SK-N-SH (cell line): Measurements from ENCODE around the gene ASXL3. TPM values are rescaled to one million over a fixed set of nuclear protein-coding genes. Genes with fewer than 3 reads are reported as not detected.

Source experiments
- CTCF ChIA-PET: fragments of 300-600, 350-600 bp; formaldehyde crosslinking; extraction: SDS; loops from one replicate; lab custom pipeline; 2021; lab: Yijun Ruan, JAX
- POLR2A ChIA-PET: fragments of 350-600 bp; sonication (Branson Sonifier 250); formaldehyde crosslinking; extraction: SDS; loops from one replicate; lab custom pipeline; 2020; ENCODE audit warnings: antibody characterized with exemption, inconsistent platforms; lab: Yijun Ruan, JAX
- DNase-seq: peaks from one replicate; pipeline ENCODE4 v3.0.0; 2012
- H2AFZ ChIP-seq: fragments of 200-600 bp; sonication (generic); 2 replicates; pipeline ENCODE4 v1.8.1; 2016; ENCODE audit warnings: antibody characterized with exemption, mild to moderate bottlenecking, low read depth
- H3F3A ChIP-seq: fragments of 200-600 bp; sonication (generic); replicated peaks from 2 replicates; pipeline ENCODE3; 2016; ENCODE audit warnings: antibody characterized with exemption, mild to moderate bottlenecking; ENCODE audit not compliant: insufficient read depth
- H3K27ac ChIP-seq, 2 experiments: fragments of 200-500 bp in 1 of 2; fragments of 200-600 bp in 1 of 2; sonication (Bioruptor generic) in 1 of 2; sonication (generic), shearing (Covaris generic) in 1 of 2; 2 replicates each; pipeline versions ENCODE4 v1.5.1 to v1.6.1; 2014 to 2016; ENCODE audit warnings: low read depth in 2 of 2, inconsistent platforms in 1 of 2, low read length in 1 of 2, mild to moderate bottlenecking in 1 of 2, mixed read lengths in 1 of 2
- H3K27me3 ChIP-seq: fragments of 200-600 bp; sonication (generic), shearing (Covaris generic); 2 replicates; pipeline ENCODE4 v1.6.1; 2016; ENCODE audit warnings: mixed run types; ENCODE audit not compliant: insufficient read depth
- H3K36me3 ChIP-seq, 2 experiments: fragments of 200-500 bp in 1 of 2; fragments of 200-600 bp in 1 of 2; sonication (Bioruptor generic) in 1 of 2; sonication (generic) in 1 of 2; replicated peaks in 1 of 2; 2 replicates each; pipeline versions ENCODE3 to v1.5.1; 2014 to 2016; ENCODE audit warnings: low read length in 1 of 2, mild to moderate bottlenecking in 1 of 2; ENCODE audit not compliant: insufficient read depth in 2 of 2, control insufficient read depth in 1 of 2
- H3K4me1 ChIP-seq, 2 experiments: fragments of 200-500 bp in 1 of 2; fragments of 200-600 bp in 1 of 2; sonication (Bioruptor generic) in 1 of 2; sonication (generic), shearing (Covaris generic) in 1 of 2; 2 replicates each; pipeline versions ENCODE4 v1.5.1 to v1.6.1; 2014 to 2016; ENCODE audit warnings: low read depth in 1 of 2, low read length in 1 of 2, mixed run types in 1 of 2; ENCODE audit not compliant: insufficient read depth in 2 of 2, control insufficient read depth in 1 of 2
- H3K4me2 ChIP-seq: fragments of 200-600 bp; sonication (generic), shearing (Covaris generic); 2 replicates; pipeline ENCODE4 v1.6.1; 2017; ENCODE audit warnings: mixed run types
- H3K4me3 ChIP-seq, 2 experiments: fragments of 200-500 bp in 1 of 2; fragments of 200-600 bp in 1 of 2; sonication (Bioruptor generic) in 1 of 2; sonication (generic), shearing (Covaris generic) in 1 of 2; 2 replicates each; pipeline versions ENCODE4 v1.5.1 to v1.8.1; 2014 to 2016; ENCODE audit warnings: low read depth in 2 of 2, inconsistent platforms in 1 of 2, low read length in 1 of 2, mild to moderate bottlenecking in 1 of 2, mixed read lengths in 1 of 2, moderate library complexity in 1 of 2
- H3K79me2 ChIP-seq: fragments of 200-600 bp; sonication (generic); 2 replicates; pipeline ENCODE4 v1.8.1; 2017; ENCODE audit warnings: mild to moderate bottlenecking; ENCODE audit not compliant: insufficient read depth
- H3K9ac ChIP-seq: fragments of 200-600 bp; sonication (generic); 2 replicates; pipeline ENCODE4 v1.6.1; 2017; ENCODE audit warnings: mixed run types
- H3K9me2 ChIP-seq: fragments of 200-600 bp; sonication (generic); 2 replicates; pipeline ENCODE4 v1.6.1; 2017; ENCODE audit warnings: mixed run types
- H3K9me3 ChIP-seq: fragments of 200-600 bp; sonication (generic); 2 replicates; pipeline ENCODE4 v1.6.1; 2017; ENCODE audit warnings: mixed run types, mild to moderate bottlenecking, moderate library complexity
- H4K20me1 ChIP-seq: fragments of 200-600 bp; sonication (generic); 2 replicates; pipeline ENCODE4 v1.6.1; 2017; ENCODE audit warnings: mild to moderate bottlenecking, mixed run types; ENCODE audit not compliant: insufficient read depth
- EZH2phosphoT487 ChIP-seq: fragments of 200-600 bp; sonication (generic); IDR thresholded peaks from 2 replicates; pipeline ENCODE4 v1.6.1; 2017; ENCODE audit warnings: low read depth, mixed run types, mild to moderate bottlenecking, antibody characterized with exemption, moderate library complexity, borderline replicate concordance
- FOSL2 ChIP-seq: IDR thresholded peaks from 2 replicates; pipeline ENCODE4 v1.4.0; 2012; ENCODE audit warnings: low read depth, mild to moderate bottlenecking, moderate library complexity, borderline replicate concordance
- GABPA ChIP-seq: IDR thresholded peaks from 2 replicates; pipeline ENCODE4 v1.4.0; 2012; ENCODE audit warnings: low read depth, mild to moderate bottlenecking
- GATA2 ChIP-seq: sonication (generic); formaldehyde crosslinking; IDR thresholded peaks from 2 replicates; pipeline ENCODE4 v1.5.0; 2020; ENCODE audit warnings: mild to moderate bottlenecking, missing genetic modification reagents
- JUND ChIP-seq: IDR thresholded peaks from 2 replicates; pipeline ENCODE4 v1.4.0; 2012
- NFIC ChIP-seq: IDR thresholded peaks from 2 replicates; pipeline ENCODE4 v1.4.0; 2012; ENCODE audit warnings: borderline replicate concordance
- POLR2AphosphoS5 ChIP-seq: IDR thresholded peaks from 2 replicates; pipeline ENCODE4 v1.6.1; 2012; ENCODE audit warnings: low read depth, low read length
- SIN3A ChIP-seq: IDR thresholded peaks from 2 replicates; pipeline ENCODE4 v1.6.1; 2012; ENCODE audit warnings: low read depth, mild to moderate bottlenecking, low read length, moderate library complexity, borderline replicate concordance
- SMC3 ChIP-seq: IDR thresholded peaks from 2 replicates; pipeline ENCODE4 v1.6.1; 2012; ENCODE audit warnings: low read depth, low read length, improper control_type of control experiment
- WGBS: methylation state at CpG from one replicate; pipeline ENCODE4 v1.1.6; 2017; ENCODE audit warnings: low lambda C conversion rate; 5-methylcytosine and 5-hydroxymethylcytosine counted together
- polyA plus RNA-seq, 3 experiments: library from polyadenylated mRNA; depleted of rRNA; stranded (reverse); fragments of >200 nt; gene quantifications; 2 replicates each; pipeline ENCODE4 v1.2.3, GENCODE V29; 2012
- TF ChIP-seq, protein P1 (sequence below): IDR thresholded peaks from 2 replicates; pipeline ENCODE4 v1.4.0; 2012; ENCODE audit warnings: low read depth
- TF ChIP-seq, protein P2 (sequence below): IDR thresholded peaks from 2 replicates; pipeline ENCODE4; 2012
- TF ChIP-seq, protein P3 (sequence below): fragments of 150-350 bp; IDR thresholded peaks from 2 replicates; pipeline ENCODE4 v1.6.1; 2016; ENCODE audit warnings: mild to moderate bottlenecking, low read depth, low read length
- TF ChIP-seq, protein P4 (sequence below): fragments of 150-350 bp; IDR thresholded peaks from 2 replicates; pipeline ENCODE4 v1.6.1; 2017; ENCODE audit warnings: antibody characterized with exemption, low read length, low read depth, borderline replicate concordance
- TF ChIP-seq, protein P5 (sequence below): fragments of 200-600 bp; sonication (generic); IDR thresholded peaks from 2 replicates; pipeline ENCODE4 v1.6.1; 2017; ENCODE audit warnings: antibody characterized with exemption, mild to moderate bottlenecking, moderate library complexity

Gene ASXL3
- polyA plus RNA-seq, 1 of the 3 experiments (the other 2 are of a cell fraction), result not detected

DNA sequence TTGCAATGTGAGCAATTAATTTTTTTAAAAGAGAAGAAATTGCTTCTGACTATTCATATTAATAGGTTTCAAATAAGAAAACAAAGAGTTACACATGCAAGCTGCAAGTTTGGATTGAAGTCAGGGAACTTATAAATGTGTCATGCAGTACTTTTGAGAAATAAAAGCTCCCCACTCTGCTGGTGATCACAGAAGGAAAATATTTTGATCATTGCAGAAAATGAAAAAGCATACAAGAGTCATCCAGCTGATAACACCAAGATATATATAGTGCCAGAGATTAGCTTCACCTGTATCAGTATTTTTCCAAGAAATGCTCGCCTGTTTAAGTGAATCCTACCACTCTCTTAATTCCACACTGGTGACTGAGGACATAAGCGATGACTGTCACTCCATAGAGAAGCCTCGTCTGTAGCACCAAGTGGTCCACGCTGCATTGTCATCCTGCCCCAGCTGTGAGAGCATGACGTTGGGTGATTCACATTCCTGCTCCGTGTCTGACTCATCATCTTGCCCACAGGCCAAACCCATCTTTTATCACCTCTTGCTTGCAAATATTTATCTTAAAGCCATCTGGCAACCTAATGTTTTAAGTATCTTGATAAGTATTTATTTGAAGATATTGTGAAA, 178.0 kb downstream of the ASXL3 start:
- no peak overlapping the region for H3K27ac ChIP-seq
- H3K4me1 ChIP-seq, result no peaks in the 10 kb centered on the region; a peak in 2 of 4 replicates
- H4K20me1 ChIP-seq, result no peaks in the 10 kb centered on the region
- no peak overlapping the region for H3K4me3 ChIP-seq
- H3K9me3 ChIP-seq, result no peaks in the 10 kb centered on the region
- WGBS, result 16% methylated on average over 6 of the region's 6 CpGs
- H3K9ac ChIP-seq, result no peak overlapping the region
- TF ChIP-seq JUND, result 0 out of 2 replicates have a peak, but pooled peaks have one; percentile 8
- no peak for TF ChIP-seq NFIC
- TF ChIP-seq, protein P1, sequence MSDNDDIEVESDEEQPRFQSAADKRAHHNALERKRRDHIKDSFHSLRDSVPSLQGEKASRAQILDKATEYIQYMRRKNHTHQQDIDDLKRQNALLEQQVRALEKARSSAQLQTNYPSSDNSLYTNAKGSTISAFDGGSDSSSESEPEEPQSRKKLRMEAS, result 0 out of 2 replicates have a peak, but pooled peaks have one; percentile 28
- TF ChIP-seq POLR2AphosphoS5, result no peak
- peak; percentile 8; the same call in 1 of the 2 replicates for TF ChIP-seq FOSL2
- H3K79me2 ChIP-seq, result no peaks in the 10 kb centered on the region
- CTCF ChIA-PET, result interaction anchor here (1.4 kb wide), 1 partner anchor 366 kb away, joined by 4 read pairs; no protein-coding TSS in a partner anchor
- H2AFZ ChIP-seq, result no peak overlapping the region
- no peaks in the 10 kb centered on the region for H3K9me2 ChIP-seq
- H3F3A ChIP-seq, result no peaks in the 10 kb centered on the region
- H3K36me3 ChIP-seq, result no peaks in the 10 kb centered on the region
- 0 out of 2 replicates have a peak overlapping the region, but pooled peaks have one; percentile 21 for H3K4me2 ChIP-seq
- H3K27me3 ChIP-seq, result no peaks in the 10 kb centered on the region
- no peak for DNase-seq
- POLR2A ChIA-PET, result no interaction called here

DNA sequence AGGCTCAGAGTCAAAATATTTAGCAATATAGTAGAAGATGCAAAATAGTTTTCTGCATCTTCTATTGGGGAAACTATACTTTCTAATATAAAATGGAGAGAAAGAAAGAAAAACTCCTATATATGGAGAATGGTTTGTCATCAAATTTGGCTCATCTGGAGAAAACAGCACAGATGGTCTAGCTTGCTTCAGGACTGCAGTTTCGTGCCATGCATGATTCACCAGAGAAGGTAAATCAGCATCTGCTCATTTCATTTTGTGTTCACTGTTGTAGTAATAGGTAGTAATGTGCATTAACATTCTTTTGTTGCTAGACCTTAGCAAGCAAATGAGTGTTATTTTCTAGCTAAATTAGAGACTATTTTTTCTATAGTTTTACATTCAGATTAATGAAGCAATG, 179.0 kb downstream of the ASXL3 start:
- Histone ChIP-seq H3K4me3 (no peak overlapping the region), H3K9me2 (no peaks in the 10 kb centered on the region), H3K9me3 (no peaks in the 10 kb centered on the region), H3K4me1 (no peaks in the 10 kb centered on the region; a peak in 1 of 4 replicates), H3K27me3 (no peaks in the 10 kb centered on the region), H3K27ac (no peak overlapping the region), H3K79me2 (no peaks in the 10 kb centered on the region), H2AFZ (no peak overlapping the region), H3K36me3 (no peaks in the 10 kb centered on the region), H3F3A (no peaks in the 10 kb centered on the region), H3K9ac (no peak overlapping the region), H4K20me1 (no peaks in the 10 kb centered on the region), H3K4me2 (no peak overlapping the region)
- TF ChIP-seq FOSL2 (no peak), GABPA (no peak), SMC3 (no peak), NFIC (no peak), EZH2phosphoT487 (no peak), GATA2 (no peak), POLR2AphosphoS5 (no peak), SIN3A (no peak)
- TF ChIP-seq, protein P2, sequence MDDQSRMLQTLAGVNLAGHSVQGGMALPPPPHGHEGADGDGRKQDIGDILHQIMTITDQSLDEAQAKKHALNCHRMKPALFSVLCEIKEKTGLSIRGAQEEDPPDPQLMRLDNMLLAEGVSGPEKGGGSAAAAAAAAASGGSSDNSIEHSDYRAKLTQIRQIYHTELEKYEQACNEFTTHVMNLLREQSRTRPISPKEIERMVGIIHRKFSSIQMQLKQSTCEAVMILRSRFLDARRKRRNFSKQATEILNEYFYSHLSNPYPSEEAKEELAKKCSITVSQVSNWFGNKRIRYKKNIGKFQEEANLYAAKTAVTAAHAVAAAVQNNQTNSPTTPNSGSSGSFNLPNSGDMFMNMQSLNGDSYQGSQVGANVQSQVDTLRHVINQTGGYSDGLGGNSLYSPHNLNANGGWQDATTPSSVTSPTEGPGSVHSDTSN, result no peak
- TF ChIP-seq, protein P3, sequence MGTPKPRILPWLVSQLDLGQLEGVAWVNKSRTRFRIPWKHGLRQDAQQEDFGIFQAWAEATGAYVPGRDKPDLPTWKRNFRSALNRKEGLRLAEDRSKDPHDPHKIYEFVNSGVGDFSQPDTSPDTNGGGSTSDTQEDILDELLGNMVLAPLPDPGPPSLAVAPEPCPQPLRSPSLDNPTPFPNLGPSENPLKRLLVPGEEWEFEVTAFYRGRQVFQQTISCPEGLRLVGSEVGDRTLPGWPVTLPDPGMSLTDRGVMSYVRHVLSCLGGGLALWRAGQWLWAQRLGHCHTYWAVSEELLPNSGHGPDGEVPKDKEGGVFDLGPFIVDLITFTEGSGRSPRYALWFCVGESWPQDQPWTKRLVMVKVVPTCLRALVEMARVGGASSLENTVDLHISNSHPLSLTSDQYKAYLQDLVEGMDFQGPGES, result no peak
- TF ChIP-seq, protein P4, sequence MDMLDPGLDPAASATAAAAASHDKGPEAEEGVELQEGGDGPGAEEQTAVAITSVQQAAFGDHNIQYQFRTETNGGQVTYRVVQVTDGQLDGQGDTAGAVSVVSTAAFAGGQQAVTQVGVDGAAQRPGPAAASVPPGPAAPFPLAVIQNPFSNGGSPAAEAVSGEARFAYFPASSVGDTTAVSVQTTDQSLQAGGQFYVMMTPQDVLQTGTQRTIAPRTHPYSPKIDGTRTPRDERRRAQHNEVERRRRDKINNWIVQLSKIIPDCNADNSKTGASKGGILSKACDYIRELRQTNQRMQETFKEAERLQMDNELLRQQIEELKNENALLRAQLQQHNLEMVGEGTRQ, result no peak
- TF ChIP-seq, protein P5, sequence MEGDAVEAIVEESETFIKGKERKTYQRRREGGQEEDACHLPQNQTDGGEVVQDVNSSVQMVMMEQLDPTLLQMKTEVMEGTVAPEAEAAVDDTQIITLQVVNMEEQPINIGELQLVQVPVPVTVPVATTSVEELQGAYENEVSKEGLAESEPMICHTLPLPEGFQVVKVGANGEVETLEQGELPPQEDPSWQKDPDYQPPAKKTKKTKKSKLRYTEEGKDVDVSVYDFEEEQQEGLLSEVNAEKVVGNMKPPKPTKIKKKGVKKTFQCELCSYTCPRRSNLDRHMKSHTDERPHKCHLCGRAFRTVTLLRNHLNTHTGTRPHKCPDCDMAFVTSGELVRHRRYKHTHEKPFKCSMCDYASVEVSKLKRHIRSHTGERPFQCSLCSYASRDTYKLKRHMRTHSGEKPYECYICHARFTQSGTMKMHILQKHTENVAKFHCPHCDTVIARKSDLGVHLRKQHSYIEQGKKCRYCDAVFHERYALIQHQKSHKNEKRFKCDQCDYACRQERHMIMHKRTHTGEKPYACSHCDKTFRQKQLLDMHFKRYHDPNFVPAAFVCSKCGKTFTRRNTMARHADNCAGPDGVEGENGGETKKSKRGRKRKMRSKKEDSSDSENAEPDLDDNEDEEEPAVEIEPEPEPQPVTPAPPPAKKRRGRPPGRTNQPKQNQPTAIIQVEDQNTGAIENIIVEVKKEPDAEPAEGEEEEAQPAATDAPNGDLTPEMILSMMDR, result no peak
- DNase-seq, result no peak
- POLR2A ChIA-PET, result no interaction called here
- CTCF ChIA-PET, result interaction anchor here (0.8 to 1.4 kb wide), 2 partner anchors 365 to 525 kb away, joined by 3 to 4 read pairs; no protein-coding TSS in a partner anchor
- 12% methylated on average over 1 of the region's 1 CpG for WGBS
